Measurements from ENCODE around the gene EDAR. TPM values are rescaled to one million over a fixed set of nuclear protein-coding genes. Genes with fewer than 3 reads are reported as not detected.

Gene EDAR
- total RNA-seq, 1 experiment from 2014 or later, result not detected

DNA sequence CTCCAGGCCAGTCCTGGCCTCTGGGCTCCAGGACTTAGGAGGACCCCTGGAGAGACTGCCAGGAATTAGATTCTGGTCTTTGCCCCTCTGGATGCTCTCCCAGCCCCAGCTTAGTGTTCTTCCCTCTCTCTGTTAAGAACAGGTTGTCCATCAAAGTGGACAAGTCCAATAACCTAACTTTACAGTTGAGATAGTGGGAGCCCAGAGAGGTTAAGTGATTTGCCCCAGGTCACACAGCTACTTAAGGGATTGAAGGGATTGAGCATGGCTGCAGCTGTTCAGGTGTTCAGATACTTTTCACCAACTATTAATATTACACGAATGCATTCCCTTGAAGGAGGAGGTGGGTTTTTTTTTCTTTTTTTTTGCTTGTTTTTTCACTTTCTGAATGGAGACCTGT lies 57.6 kb downstream of the EDAR start:
- no peaks in the 10 kb centered on the region for H4K20me1 ChIP-seq (ENCODE audit: insufficient read depth, low read depth, low read length)
- no peaks in the 10 kb centered on the region for H3K79me2 ChIP-seq (ENCODE audit: low read length)
- no peak overlapping the region for H3K9ac ChIP-seq (ENCODE audit: low read length)
- H3K4me1 ChIP-seq (ENCODE audit: low read length), result no peaks in the 10 kb centered on the region
- no peak overlapping the region for H3K4me2 ChIP-seq (ENCODE audit: low read depth, low read length, poor library complexity, severe bottlenecking)
- no peaks in the 10 kb centered on the region for H3K9me3 ChIP-seq (ENCODE audit: low read length)
- DNase-seq, result no peak
- no peak overlapping the region for H3K4me3 ChIP-seq (ENCODE audit: low read length)
- H3K9me2 ChIP-seq (replicated peaks; ENCODE audit: insufficient read depth, low read length), result no peaks in the 10 kb centered on the region
- no peaks in the 10 kb centered on the region for H3K27me3 ChIP-seq (ENCODE audit: low read length)
- no peak overlapping the region for H2AFZ ChIP-seq (ENCODE audit: low read length)
- no peak overlapping the region for H3K27ac ChIP-seq (ENCODE audit: low read length)
- H3K36me3 ChIP-seq (ENCODE audit: insufficient read depth, low read length), result no peaks in the 10 kb centered on the region

DNA sequence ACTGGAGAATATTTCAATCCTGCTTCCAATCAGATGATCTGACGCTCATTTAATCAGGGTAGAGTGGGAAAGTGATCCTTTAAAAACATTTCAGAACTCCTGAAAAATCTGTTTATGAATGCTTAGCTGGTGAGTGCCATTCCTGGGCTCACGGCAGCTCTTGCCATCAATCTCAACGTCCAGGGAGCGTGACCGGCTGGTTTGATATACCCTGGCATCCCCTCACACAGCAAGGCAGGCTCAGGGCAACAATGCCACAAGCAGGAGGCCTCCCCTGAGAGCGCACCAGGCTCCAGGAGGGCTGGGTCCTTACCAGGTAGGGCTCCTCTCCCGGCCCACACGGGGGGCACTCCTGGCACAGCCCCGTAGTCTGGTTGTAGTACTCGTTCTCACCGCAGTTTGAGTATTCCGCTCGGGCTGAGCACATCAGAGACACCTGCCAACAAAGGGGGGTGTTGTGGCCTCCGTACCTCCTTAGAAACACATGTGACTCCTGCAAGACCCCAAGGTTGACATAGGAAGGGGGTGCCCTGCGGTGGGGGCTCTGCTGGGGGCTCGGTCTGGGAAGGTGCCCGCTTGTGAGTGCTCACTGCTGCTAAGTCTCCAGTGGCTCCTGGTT lies 59.1 kb downstream of the EDAR start:
- Histone ChIP-seq H4K20me1 (ENCODE audit: insufficient read depth, low read depth, low read length) (no peaks in the 10 kb centered on the region), H3K9ac (ENCODE audit: low read length) (no peak overlapping the region), H3K27ac (ENCODE audit: low read length) (no peak overlapping the region), H3K4me3 (ENCODE audit: low read length) (no peak overlapping the region), H2AFZ (ENCODE audit: low read length) (no peak overlapping the region), H3K4me2 (ENCODE audit: low read depth, low read length, poor library complexity, severe bottlenecking) (no peak overlapping the region), H3K4me1 (ENCODE audit: low read length) (no peaks in the 10 kb centered on the region), H3K36me3 (ENCODE audit: insufficient read depth, low read length) (no peaks in the 10 kb centered on the region), H3K27me3 (ENCODE audit: low read length) (no peaks in the 10 kb centered on the region), H3K9me2 (replicated peaks; ENCODE audit: insufficient read depth, low read length) (no peaks in the 10 kb centered on the region), H3K79me2 (ENCODE audit: low read length) (no peaks in the 10 kb centered on the region), H3K9me3 (ENCODE audit: low read length) (no peaks in the 10 kb centered on the region)
- DNase-seq, result no peak

DNA sequence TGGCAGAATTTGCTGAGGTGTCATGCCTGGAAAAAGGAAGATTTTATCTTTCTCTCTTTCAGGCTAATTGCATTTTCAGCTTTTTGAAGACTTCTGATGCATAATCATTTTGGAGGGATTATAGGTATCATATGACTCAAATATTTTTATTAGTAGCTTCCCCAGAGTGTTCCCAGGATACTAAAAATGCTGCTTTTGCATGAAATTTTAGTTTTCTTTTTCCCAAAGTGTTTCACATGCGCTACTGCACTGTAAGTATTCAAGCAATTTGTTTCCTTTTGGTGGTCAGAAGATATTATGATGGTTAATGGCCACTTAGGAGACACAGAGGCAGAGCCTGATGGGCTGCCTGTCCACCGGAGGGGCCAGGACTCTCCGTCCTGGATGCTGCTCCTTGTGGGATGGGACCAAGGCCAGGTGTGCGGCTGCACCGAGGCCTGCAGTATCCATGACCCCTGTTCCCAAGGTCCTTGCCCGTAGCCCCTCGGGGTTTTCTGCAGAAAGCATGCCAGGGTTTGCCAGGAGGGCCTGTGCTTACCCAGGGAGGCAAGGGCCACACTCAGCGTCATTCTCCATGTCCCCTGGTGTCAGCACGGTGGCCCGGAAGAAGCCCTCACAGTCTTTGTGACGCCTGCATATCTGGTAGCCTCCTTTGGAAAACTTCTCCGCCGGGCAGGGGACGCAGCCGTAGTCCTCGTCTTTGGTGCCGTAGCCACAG lies 60.2 kb downstream of the EDAR start:
- Histone ChIP-seq H3K27ac (ENCODE audit: low read length) (no peak overlapping the region), H3K4me2 (ENCODE audit: low read depth, low read length, poor library complexity, severe bottlenecking) (no peak overlapping the region), H3K4me1 (ENCODE audit: low read length) (no peaks in the 10 kb centered on the region), H3K9ac (ENCODE audit: low read length) (no peak overlapping the region), H3K36me3 (ENCODE audit: insufficient read depth, low read length) (no peaks in the 10 kb centered on the region), H2AFZ (ENCODE audit: low read length) (no peak overlapping the region), H3K79me2 (ENCODE audit: low read length) (no peaks in the 10 kb centered on the region), H3K9me2 (replicated peaks; ENCODE audit: insufficient read depth, low read length) (no peaks in the 10 kb centered on the region), H3K4me3 (ENCODE audit: low read length) (no peak overlapping the region), H4K20me1 (ENCODE audit: insufficient read depth, low read depth, low read length) (no peaks in the 10 kb centered on the region), H3K27me3 (ENCODE audit: low read length) (no peaks in the 10 kb centered on the region), H3K9me3 (ENCODE audit: low read length) (no peaks in the 10 kb centered on the region)
- DNase-seq, result no peak

DNA sequence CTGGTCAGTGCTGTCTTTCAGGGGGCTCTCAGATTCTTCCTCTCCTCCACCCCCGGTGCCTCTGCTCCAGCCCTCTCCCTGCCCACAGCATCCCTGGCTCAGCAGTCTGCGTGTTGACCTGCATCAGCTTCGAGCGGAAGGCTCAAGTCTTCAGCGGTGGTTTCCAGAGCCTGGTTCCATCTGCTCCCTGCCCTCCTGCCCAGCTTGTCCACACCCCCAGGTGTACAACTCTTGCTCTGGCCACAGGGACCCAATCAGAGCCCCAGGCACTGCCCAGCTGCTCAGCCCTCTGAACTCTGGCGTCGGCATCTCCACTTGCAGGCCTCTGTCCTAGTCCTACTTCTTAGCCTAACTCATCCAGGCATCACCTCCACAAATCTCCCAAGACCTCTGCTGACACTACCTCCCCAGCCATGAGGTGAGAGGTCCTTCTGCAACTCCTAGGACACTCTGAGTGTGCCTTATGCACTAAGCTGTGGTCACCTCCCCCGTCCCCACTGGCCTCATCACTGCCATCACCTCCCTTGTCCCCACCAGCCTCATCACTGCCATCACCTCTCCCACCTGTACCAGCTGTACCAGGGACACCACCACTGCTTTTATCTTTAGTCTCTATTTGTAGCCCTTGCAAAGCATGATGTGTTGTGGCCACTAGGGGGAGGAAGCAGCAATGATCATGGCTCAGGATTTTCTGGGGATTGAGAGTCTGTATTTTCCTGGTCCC lies 60.9 kb downstream of the EDAR start:
- Histone ChIP-seq H3K9me3 (ENCODE audit: low read length) (no peaks in the 10 kb centered on the region), H3K9me2 (replicated peaks; ENCODE audit: insufficient read depth, low read length) (no peaks in the 10 kb centered on the region), H3K79me2 (ENCODE audit: low read length) (no peaks in the 10 kb centered on the region), H3K4me2 (ENCODE audit: low read depth, low read length, poor library complexity, severe bottlenecking) (no peak overlapping the region), H3K27me3 (ENCODE audit: low read length) (no peaks in the 10 kb centered on the region), H3K36me3 (ENCODE audit: insufficient read depth, low read length) (no peaks in the 10 kb centered on the region), H3K9ac (ENCODE audit: low read length) (no peak overlapping the region), H3K4me1 (ENCODE audit: low read length) (no peaks in the 10 kb centered on the region), H3K27ac (ENCODE audit: low read length) (no peak overlapping the region), H4K20me1 (ENCODE audit: insufficient read depth, low read depth, low read length) (no peaks in the 10 kb centered on the region), H3K4me3 (ENCODE audit: low read length) (no peak overlapping the region), H2AFZ (ENCODE audit: low read length) (no peak overlapping the region)
- DNase-seq, result peak; percentile 69

DNA sequence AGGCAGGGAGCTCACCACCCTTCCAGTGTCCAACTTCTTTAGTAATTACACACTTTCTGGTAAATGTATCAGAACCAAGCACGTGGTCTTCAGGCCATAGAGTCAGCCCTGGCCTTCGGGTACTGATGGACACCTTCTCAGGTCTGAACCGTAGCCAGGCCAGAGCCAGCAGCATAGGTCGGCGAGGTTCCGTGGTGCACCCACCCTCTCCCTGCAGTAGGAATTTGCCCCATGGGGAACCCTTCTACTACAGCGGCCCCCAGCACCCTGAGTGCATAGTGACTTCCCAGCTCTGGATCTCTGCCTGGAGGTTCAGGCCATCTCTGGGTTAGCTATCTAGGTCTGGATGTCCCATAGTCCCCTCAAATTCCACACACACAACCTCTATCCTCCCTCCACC lies 61.6 kb downstream of the EDAR start:
- Histone ChIP-seq H3K27me3 (ENCODE audit: low read length) (no peaks in the 10 kb centered on the region), H2AFZ (ENCODE audit: low read length) (no peak overlapping the region), H3K4me2 (ENCODE audit: low read depth, low read length, poor library complexity, severe bottlenecking) (no peak overlapping the region), H3K79me2 (ENCODE audit: low read length) (no peaks in the 10 kb centered on the region), H3K9me3 (ENCODE audit: low read length) (no peaks in the 10 kb centered on the region), H3K36me3 (ENCODE audit: insufficient read depth, low read length) (no peaks in the 10 kb centered on the region), H3K9me2 (replicated peaks; ENCODE audit: insufficient read depth, low read length) (no peaks in the 10 kb centered on the region), H3K9ac (ENCODE audit: low read length) (no peak overlapping the region), H3K4me1 (ENCODE audit: low read length) (no peaks in the 10 kb centered on the region), H3K27ac (ENCODE audit: low read length) (no peak overlapping the region), H3K4me3 (ENCODE audit: low read length) (no peak overlapping the region), H4K20me1 (ENCODE audit: insufficient read depth, low read depth, low read length) (no peaks in the 10 kb centered on the region)
- no peak for DNase-seq

DNA sequence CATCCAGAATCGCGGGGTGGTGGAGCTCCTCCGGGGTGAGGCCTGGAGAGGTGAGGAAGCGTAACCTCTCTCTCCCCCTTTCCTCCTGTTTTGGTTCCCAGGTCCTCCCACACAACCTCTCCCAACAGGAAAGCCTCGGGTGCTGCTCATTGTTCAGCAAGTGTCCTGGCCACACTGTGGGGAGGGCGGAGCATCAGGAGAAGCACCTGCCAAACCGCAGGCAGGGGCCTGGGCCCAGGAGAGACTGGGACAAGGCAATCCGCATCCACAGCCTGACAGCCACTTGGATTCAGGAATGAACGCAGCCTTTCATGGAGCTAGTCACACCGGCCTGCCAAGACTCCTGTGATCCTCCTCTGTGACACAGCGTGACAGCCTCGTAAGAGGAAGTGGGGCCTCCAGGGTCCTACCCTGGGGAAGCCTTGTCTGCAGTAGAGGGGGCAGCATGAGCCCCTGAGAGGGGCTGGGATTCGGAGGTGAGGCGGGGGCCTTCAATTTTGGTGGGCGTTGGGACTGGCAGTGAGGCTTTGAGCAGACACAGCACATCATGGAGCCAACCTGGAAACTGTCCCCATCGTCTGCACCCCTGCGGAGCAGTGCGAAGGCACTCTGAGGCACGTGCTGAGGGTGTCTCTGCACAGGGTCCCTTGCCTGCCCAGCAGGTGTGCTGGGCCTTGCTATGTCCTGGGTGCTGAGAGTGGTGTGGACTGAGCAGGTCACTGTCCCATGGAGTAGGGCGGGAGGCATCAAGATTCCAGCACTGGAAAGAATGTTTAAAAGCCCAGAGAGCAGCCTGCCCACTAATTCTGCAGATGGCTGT lies 62.2 kb downstream of the EDAR start:
- no peaks in the 10 kb centered on the region for H3K79me2 ChIP-seq (ENCODE audit: low read length)
- H3K4me2 ChIP-seq (ENCODE audit: low read depth, low read length, poor library complexity, severe bottlenecking), result no peak overlapping the region
- no peaks in the 10 kb centered on the region for H3K27me3 ChIP-seq (ENCODE audit: low read length)
- H3K9ac ChIP-seq (ENCODE audit: low read length), result no peak overlapping the region
- no peaks in the 10 kb centered on the region for H3K9me2 ChIP-seq (replicated peaks; ENCODE audit: insufficient read depth, low read length)
- no peaks in the 10 kb centered on the region for H3K36me3 ChIP-seq (ENCODE audit: insufficient read depth, low read length)
- H3K4me3 ChIP-seq (ENCODE audit: low read length), result no peak overlapping the region
- H3K4me1 ChIP-seq (ENCODE audit: low read length), result no peaks in the 10 kb centered on the region
- H4K20me1 ChIP-seq (ENCODE audit: insufficient read depth, low read depth, low read length), result no peaks in the 10 kb centered on the region
- H3K27ac ChIP-seq (ENCODE audit: low read length), result no peak overlapping the region
- H2AFZ ChIP-seq (ENCODE audit: low read length), result no peak overlapping the region
- H3K9me3 ChIP-seq (ENCODE audit: low read length), result no peaks in the 10 kb centered on the region
- DNase-seq, result no peak

DNA sequence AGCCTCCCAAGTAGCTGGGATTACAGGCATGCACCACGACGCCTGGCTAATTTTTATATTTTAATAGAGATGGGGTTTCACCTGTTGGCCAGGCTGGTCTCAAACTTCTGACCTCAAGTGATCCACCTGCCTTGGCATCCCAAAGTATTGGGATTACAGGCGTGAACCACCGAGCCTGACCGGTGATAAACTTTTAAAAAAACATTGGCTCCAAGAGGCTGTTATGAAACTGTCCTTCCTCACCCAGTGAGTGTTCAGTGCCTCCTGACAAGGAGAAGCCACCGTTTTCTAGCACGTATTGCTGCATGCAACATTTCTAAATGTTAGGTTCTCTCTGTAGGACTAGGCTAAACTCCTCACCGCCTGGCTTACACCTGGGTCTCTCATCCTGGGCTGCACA lies 63.3 kb downstream of the EDAR start:
- H3K9me3 ChIP-seq (ENCODE audit: low read length), result no peaks in the 10 kb centered on the region
- H3K9me2 ChIP-seq (replicated peaks; ENCODE audit: insufficient read depth, low read length), result no peaks in the 10 kb centered on the region
- H3K9ac ChIP-seq (ENCODE audit: low read length), result no peak overlapping the region
- H3K4me1 ChIP-seq (ENCODE audit: low read length), result no peaks in the 10 kb centered on the region
- no peaks in the 10 kb centered on the region for H3K79me2 ChIP-seq (ENCODE audit: low read length)
- no peak overlapping the region for H3K4me2 ChIP-seq (ENCODE audit: low read depth, low read length, poor library complexity, severe bottlenecking)
- no peak overlapping the region for H3K27ac ChIP-seq (ENCODE audit: low read length)
- DNase-seq, result no peak
- H4K20me1 ChIP-seq (ENCODE audit: insufficient read depth, low read depth, low read length), result no peaks in the 10 kb centered on the region
- no peak overlapping the region for H2AFZ ChIP-seq (ENCODE audit: low read length)
- H3K27me3 ChIP-seq (ENCODE audit: low read length), result no peaks in the 10 kb centered on the region
- no peak overlapping the region for H3K4me3 ChIP-seq (ENCODE audit: low read length)
- no peaks in the 10 kb centered on the region for H3K36me3 ChIP-seq (ENCODE audit: insufficient read depth, low read length)

DNA sequence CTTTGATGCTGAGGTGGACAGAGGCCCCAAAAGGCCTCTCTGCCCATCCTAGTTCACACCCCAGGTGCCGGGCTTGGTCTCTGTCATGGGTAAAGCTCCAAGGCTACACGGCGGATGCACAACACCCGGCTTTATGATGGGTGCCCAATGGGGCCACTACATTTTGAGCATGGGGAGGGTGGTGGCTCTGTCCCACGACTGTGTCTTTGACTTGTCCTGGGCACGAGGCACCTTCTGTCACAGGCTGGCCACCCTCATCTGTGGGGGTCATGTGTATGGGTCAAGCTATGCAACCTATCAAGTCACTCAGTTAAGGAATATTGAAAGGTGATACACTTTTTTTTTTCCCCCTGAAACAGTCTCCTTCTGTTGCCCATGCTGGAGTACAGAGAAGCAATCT lies 63.7 kb downstream of the EDAR start:
- no peak for DNase-seq
- Histone ChIP-seq H3K79me2 (ENCODE audit: low read length) (no peaks in the 10 kb centered on the region), H2AFZ (ENCODE audit: low read length) (no peak overlapping the region), H4K20me1 (ENCODE audit: insufficient read depth, low read depth, low read length) (no peaks in the 10 kb centered on the region), H3K4me2 (ENCODE audit: low read depth, low read length, poor library complexity, severe bottlenecking) (no peak overlapping the region), H3K36me3 (ENCODE audit: insufficient read depth, low read length) (no peaks in the 10 kb centered on the region), H3K9me3 (ENCODE audit: low read length) (no peaks in the 10 kb centered on the region), H3K4me3 (ENCODE audit: low read length) (no peak overlapping the region), H3K4me1 (ENCODE audit: low read length) (no peaks in the 10 kb centered on the region), H3K9ac (ENCODE audit: low read length) (no peak overlapping the region), H3K27me3 (ENCODE audit: low read length) (no peaks in the 10 kb centered on the region), H3K27ac (ENCODE audit: low read length) (no peak overlapping the region), H3K9me2 (replicated peaks; ENCODE audit: insufficient read depth, low read length) (no peaks in the 10 kb centered on the region)

Measured in Karpas-422 (cell line).